Stimulated activated CD8-positive, alpha-beta memory T cell treated with anti-CD3 and anti-CD28 coated beads, Interleukin-7, amount 100 ng/mL, for 4 hours (primary cell): ENCODE results near the gene EXOC6.

Experiments used
- DNase-seq, 2 donors: peaks; one replicate each; pipeline ENCODE4 v3.0.0-alpha.2; 2020; ENCODE audit warnings: low read depth in 2 of 2

The EXOC6 gene

GRCh38 chr10:92832998-92833650 is 15.2 kb upstream of the EXOC6 start:
- DNase-seq, result no peak

- no peak for DNase-seq
These were observed 14.0 kb upstream of the EXOC6 start for GRCh38 chr10:92834331-92834730.

GRCh38 chr10:92834986-92835385 is 13.3 kb upstream of the EXOC6 start:
- DNase-seq, result no peak

GRCh38 chr10:92837456-92837855 is 10.9 kb upstream of the EXOC6 start:
- DNase-seq, result no peak

- peak in 1 of 2 donors; percentile 21 for DNase-seq
These were observed 8.9 kb upstream of the EXOC6 start for GRCh38 chr10:92839191-92840085.

GRCh38 chr10:92844746-92845145 is 3.6 kb upstream of the EXOC6 start:
- no peak for DNase-seq

- no peak for DNase-seq
These were observed 2.4 kb upstream of the EXOC6 start for GRCh38 chr10:92845921-92846320.

- DNase-seq, result no peak
These were observed 2.0 kb upstream of the EXOC6 start for GRCh38 chr10:92846344-92846743.

- DNase-seq, result no peak
These were observed 1.5 kb upstream of the EXOC6 start for GRCh38 chr10:92846854-92847201.

GRCh38 chr10:92847202-92847864 is 987 bp upstream of the EXOC6 start:
- no peak for DNase-seq

GRCh38 chr10:92848037-92848440 is 281 bp upstream of the EXOC6 start:
- DNase-seq, result no peak

- no peak for DNase-seq
These were observed 860 bp downstream of the EXOC6 start for GRCh38 chr10:92849234-92849525.

- DNase-seq, result no peak
These were observed 1.3 kb downstream of the EXOC6 start for GRCh38 chr10:92849576-92850090.

GRCh38 chr10:92850185-92850584 is 1.9 kb downstream of the EXOC6 start:
- no peak for DNase-seq

- no peak for DNase-seq
These were observed 2.7 kb downstream of the EXOC6 start for GRCh38 chr10:92851003-92851402.

GRCh38 chr10:92855560-92855959 is 7.2 kb downstream of the EXOC6 start:
- no peak for DNase-seq

GRCh38 chr10:92857904-92858514 is 9.7 kb downstream of the EXOC6 start:
- no peak for DNase-seq

GRCh38 chr10:92867235-92867634 is 18.9 kb downstream of the EXOC6 start:
- no peak for DNase-seq

- DNase-seq, result no peak
These were observed 19.7 kb downstream of the EXOC6 start for GRCh38 chr10:92868036-92868435.

- no peak for DNase-seq
These were observed 20.2 kb downstream of the EXOC6 start for GRCh38 chr10:92868557-92868956.

- no peak for DNase-seq
These were observed 24.7 kb downstream of the EXOC6 start for GRCh38 chr10:92873029-92873428.

- no peak for DNase-seq
These were observed 28.3 kb downstream of the EXOC6 start for GRCh38 chr10:92876509-92877036.
